Gastrocnemius medialis (tissue), 4 donors: ENCODE data around the gene CEACAM18. TPM values are rescaled to one million over a fixed set of nuclear protein-coding genes. Genes with fewer than 3 reads are reported as not detected.
"Not testable (repeated sequence)": the region's sequence is repeated elsewhere in the genome, so short reads cannot be mapped to it uniquely, and the experiment has no call there.

Experiments
- ATAC-seq, 2 donors: fragments of 150-250 bp; one replicate each; pipeline ENCODE4 v1.9.1; 2016
- DNase-seq, 2 donors: peaks; one replicate each; pipeline ENCODE4 v3.0.0-alpha.2; 2019
- H3K27ac ChIP-seq, 4 donors: fragments of 200-600 bp; sonication (generic); 1 replicate in 1 of 4; 2 replicates in 3 of 4; pipeline ENCODE4 v1.5.1; 2016 to 2018; ENCODE audit warnings: mild to moderate bottlenecking in 2 of 4, moderate library complexity in 1 of 4
- H3K27me3 ChIP-seq, 3 donors: fragments of 200-600 bp; sonication (generic) in 2 of 3; 1 replicate in 1 of 3; 2 replicates in 2 of 3; pipeline versions ENCODE4 v1.5.1 to v1.6.0; 2016 to 2019; ENCODE audit warnings: mild to moderate bottlenecking in 1 of 3, moderate library complexity in 1 of 3
- H3K36me3 ChIP-seq, 2 donors: fragments of 200-600 bp; sonication (generic) in 1 of 2; one replicate each; pipeline ENCODE4 v1.5.1; 2017 to 2018
- H3K4me1 ChIP-seq, 2 donors: fragments of 200-600 bp; sonication (generic) in 1 of 2; one replicate each; pipeline ENCODE4 v1.5.1; 2016 to 2017; ENCODE audit warnings: mild to moderate bottlenecking in 2 of 2
- H3K4me3 ChIP-seq, 4 donors: fragments of 200-600 bp; sonication (generic) in 3 of 4; 1 replicate in 1 of 4; 2 replicates in 3 of 4; pipeline ENCODE4 v1.5.1; 2016 to 2019; ENCODE audit warnings: mild to moderate bottlenecking in 2 of 4
- H3K9me3 ChIP-seq, 3 donors: fragments of 200-600 bp; sonication (generic) in 2 of 3; 1 replicate in 1 of 3; 2 replicates in 2 of 3; pipeline ENCODE4 v1.5.1; 2016 to 2019
- POLR2A ChIP-seq, 2 donors: fragments of 450-650 bp; IDR thresholded peaks; one replicate each; pipeline ENCODE4 v1.6.1; 2017; ENCODE audit warnings: antibody characterized with exemption in 2 of 2, mild to moderate bottlenecking in 2 of 2, moderate library complexity in 2 of 2
- in situ Hi-C, 4 donors: fragments of 200-750 bp; cut with MboI; loops; one replicate each; pipeline versions ENCODE4 v1.15.0 to v1.8.0; 2017; ENCODE audit warnings: low sequenced_read_pairs in 4 of 4
- intact Hi-C: fragments of 100-400 bp; cut with DNase I; formaldehyde crosslinking; loops from one replicate; pipeline ENCODE4 v1.15.1; 2023; ENCODE audit warnings: low total_unique reads
- total RNA-seq, 4 donors: library from RNA; depleted of rRNA; stranded (reverse); fragments of >200 nt; gene quantifications; one replicate each; pipeline versions ENCODE4 v1.1.0 to v1.2.3, GENCODE V29; 2016
- TF ChIP-seq, protein P1 (sequence below), 5 experiments: fragments of 450-650 bp in 3 of 5; fragments of 200-600 bp in 2 of 5; sonication (generic) in 2 of 5; IDR thresholded peaks in 4 of 5; conservative IDR thresholded peaks in 1 of 5; 1 replicate in 4 of 5; 2 replicates in 1 of 5; pipeline ENCODE4 v1.5.1; 2016 to 2019; ENCODE audit warnings: antibody characterized with exemption in 5 of 5, mild to moderate bottlenecking in 3 of 5, moderate library complexity in 3 of 5

Gene CEACAM18
- total RNA-seq, 4 donors from 2014 or later = not detected

DNA sequence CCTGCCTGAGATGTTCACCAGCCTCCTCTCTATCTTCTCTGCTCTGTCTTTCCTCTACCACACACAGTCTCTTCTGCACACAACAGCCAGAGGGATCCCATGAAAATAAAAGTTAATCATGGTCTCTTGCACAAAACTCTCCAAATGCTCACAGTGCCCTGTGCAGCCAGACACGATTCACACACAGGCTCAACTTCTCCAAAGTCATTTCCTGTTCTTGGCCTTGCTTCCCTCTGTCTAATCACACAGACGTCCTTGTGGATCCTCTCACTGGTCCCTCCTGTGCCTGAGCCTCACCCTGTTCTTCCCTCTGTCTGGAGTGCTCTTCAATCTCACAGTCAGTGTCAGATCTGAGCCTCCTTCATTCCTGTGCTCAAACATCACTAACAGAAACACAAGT lies 15.4 kb downstream of the CEACAM18 start:
- TF ChIP-seq, protein P1, sequence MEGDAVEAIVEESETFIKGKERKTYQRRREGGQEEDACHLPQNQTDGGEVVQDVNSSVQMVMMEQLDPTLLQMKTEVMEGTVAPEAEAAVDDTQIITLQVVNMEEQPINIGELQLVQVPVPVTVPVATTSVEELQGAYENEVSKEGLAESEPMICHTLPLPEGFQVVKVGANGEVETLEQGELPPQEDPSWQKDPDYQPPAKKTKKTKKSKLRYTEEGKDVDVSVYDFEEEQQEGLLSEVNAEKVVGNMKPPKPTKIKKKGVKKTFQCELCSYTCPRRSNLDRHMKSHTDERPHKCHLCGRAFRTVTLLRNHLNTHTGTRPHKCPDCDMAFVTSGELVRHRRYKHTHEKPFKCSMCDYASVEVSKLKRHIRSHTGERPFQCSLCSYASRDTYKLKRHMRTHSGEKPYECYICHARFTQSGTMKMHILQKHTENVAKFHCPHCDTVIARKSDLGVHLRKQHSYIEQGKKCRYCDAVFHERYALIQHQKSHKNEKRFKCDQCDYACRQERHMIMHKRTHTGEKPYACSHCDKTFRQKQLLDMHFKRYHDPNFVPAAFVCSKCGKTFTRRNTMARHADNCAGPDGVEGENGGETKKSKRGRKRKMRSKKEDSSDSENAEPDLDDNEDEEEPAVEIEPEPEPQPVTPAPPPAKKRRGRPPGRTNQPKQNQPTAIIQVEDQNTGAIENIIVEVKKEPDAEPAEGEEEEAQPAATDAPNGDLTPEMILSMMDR (IDR thresholded peaks at IDR 0.05 in 4 of 5, conservative IDR thresholded peaks at IDR 0.05 in 1 of 5) = no peak
- TF ChIP-seq POLR2A (IDR thresholded peaks at IDR 0.05) = no peak
- Histone ChIP-seq H3K9me3 (no peaks in the 10 kb centered on the region), H3K4me3 (no peak overlapping the region), H3K27me3 (no peaks in the 10 kb centered on the region), H3K36me3 (no peaks in the 10 kb centered on the region), H3K27ac (no peak overlapping the region), H3K4me1 (no peaks in the 10 kb centered on the region)
- in situ Hi-C loops (no loop called here), intact Hi-C loops (no loop called here)
- ATAC-seq = no peak
- no peak for DNase-seq

DNA sequence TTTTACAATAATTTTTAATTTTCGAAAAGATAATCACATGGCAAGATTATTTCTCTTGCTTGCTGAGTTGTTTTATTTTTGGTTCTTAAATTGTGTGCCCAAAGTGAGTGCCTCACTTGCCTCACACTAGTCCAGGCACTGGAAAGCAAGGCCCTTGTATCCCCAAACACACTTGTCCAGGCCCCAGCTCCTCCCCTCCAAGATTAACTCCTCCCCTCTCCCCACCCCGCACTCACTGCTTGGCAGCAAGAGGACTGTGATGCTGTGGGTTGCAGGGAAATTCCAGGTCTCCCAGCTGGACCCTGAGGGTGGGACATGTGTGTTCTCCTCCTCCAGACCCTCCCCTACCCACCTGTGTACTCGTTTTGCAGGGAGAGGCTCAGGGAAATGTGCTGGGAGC lies 19.3 kb downstream of the CEACAM18 start:
- Histone ChIP-seq H3K27ac (no peak overlapping the region), H3K4me1 (no peaks in the 10 kb centered on the region), H3K27me3 (no peaks in the 10 kb centered on the region), H3K36me3 (no peaks in the 10 kb centered on the region), H3K9me3 (no peaks in the 10 kb centered on the region), H3K4me3 (no peak overlapping the region)
- no peak for TF ChIP-seq POLR2A (IDR thresholded peaks at IDR 0.05)
- TF ChIP-seq, protein P1 (IDR thresholded peaks at IDR 0.05 in 4 of 5, conservative IDR thresholded peaks at IDR 0.05 in 1 of 5) = no peak
- ATAC-seq (no peak), DNase-seq (no peak)
- in situ Hi-C loops (no loop called here), intact Hi-C loops (no loop called here)

DNA sequence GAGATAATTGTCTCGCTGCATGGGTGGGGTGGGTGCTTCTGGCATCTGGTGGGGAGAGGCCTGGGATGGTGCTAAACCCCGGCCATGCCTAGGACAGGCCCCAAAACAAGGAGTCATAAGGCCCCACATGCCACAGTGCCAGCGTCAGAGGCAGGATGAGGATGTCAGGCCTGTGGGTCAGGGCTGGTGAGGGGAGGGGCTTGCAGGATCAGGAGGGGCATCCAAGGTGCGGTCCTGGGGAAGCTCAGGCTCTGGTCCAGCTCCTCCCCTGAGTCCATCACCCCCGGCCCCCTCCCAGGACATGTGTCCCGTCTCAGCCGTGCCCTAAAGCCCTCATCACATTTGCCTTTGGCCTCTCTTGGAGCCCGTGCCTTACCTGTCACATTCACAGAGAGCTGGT lies 22.6 kb downstream of the CEACAM18 start:
- H3K4me3 ChIP-seq, H3K4me1 ChIP-seq, H3K36me3 ChIP-seq, H3K9me3 ChIP-seq, H3K27ac ChIP-seq, DNase-seq, H3K27me3 ChIP-seq, intact Hi-C loops, in situ Hi-C loops, ATAC-seq: not testable (repeated sequence)

DNA sequence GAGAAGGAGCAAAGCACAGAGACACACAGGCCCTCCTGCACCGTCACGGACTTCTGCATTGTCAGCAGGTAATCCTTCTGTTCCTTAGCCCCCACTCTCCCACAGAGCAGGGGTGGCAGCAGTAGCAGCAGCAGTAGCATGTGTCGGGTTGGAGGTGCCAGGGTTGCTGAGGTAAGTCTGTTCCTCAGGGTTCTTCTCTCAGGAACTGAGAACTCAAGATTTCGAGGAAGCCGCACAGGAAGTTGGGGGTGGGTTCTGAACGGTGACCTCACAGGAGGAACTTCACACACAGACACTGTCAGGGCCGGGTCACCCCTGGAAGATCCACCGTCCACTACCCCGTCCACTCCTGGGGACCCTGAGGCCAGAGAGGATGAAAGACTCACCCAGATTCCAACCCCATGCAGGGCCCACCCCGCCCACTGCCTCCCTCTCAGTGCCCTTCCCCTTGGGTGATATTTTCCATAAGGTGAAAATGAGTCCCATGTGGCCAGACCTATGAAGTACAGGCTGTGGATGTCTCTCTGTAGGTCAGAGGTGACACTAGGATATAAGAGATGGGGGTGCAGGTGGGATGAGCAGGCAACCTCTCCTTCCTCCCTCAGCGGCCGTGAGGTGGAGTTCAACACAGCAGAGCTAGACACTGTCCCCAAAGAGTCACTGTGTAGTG lies 23.4 kb downstream of the CEACAM18 start, which contains the start of gene SIGLEC12:
TSS of gene SIGLEC12 (minus strand) at position 207 of the 670 bp plus-strand sequence. CDS start at position 140, 67 bp downstream.
- no peak within 1 kb of the TSS for H3K27ac ChIP-seq
- no peaks in the 10 kb centered on the region for H3K9me3 ChIP-seq
- in situ Hi-C loops = no loop called here
- intact Hi-C loops = no loop called here
- TF ChIP-seq, protein P1 (IDR thresholded peaks at IDR 0.05 in 4 of 5, conservative IDR thresholded peaks at IDR 0.05 in 1 of 5) = no peak
- TF ChIP-seq POLR2A (IDR thresholded peaks at IDR 0.05) = no peak
- peak in 1 of 2 donors; percentile 22 for DNase-seq
- H3K4me1 ChIP-seq = no peaks in the 10 kb centered on the region
- H3K27me3 ChIP-seq = no peaks in the 10 kb centered on the region
- ATAC-seq = no peak
- H3K36me3 ChIP-seq = no peaks in the 10 kb centered on the region
- H3K4me3 ChIP-seq = no peak within 1 kb of the TSS

DNA sequence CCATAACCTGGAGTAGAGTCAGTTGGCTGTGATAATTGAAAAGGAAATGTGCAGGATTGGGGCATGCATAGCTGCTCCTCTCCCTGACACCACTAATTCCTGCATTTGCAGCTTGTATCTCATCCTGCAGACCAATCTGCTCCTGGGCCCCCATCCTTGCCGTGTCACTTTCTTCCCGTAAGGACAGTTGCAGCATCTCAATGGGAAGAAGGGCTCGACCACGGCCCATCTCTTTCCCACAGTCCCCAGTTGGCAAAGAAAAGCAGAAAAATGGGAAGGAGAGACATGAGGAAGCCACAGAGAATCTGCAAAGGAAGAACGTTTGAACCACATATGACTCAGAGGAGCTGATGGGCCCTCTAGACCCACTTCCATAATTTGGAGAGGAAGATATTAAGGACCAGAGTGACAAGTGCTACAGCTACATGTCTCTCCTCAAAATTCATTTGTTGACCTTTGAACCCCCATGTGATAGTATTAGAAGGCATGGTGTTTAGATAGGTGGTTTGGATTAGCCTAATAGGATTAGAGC lies 25.0 kb downstream of the CEACAM18 start:
- no peak for ATAC-seq
- no peaks in the 10 kb centered on the region for H3K4me1 ChIP-seq
- H3K4me3 ChIP-seq = no peak overlapping the region
- in situ Hi-C loops = no loop called here
- intact Hi-C loops = no loop called here
- H3K27ac ChIP-seq = no peak overlapping the region
- TF ChIP-seq, protein P1 (IDR thresholded peaks at IDR 0.05 in 4 of 5, conservative IDR thresholded peaks at IDR 0.05 in 1 of 5) = no peak
- no peak for TF ChIP-seq POLR2A (IDR thresholded peaks at IDR 0.05)
- no peaks in the 10 kb centered on the region for H3K36me3 ChIP-seq
- H3K27me3 ChIP-seq = no peaks in the 10 kb centered on the region
- no peaks in the 10 kb centered on the region for H3K9me3 ChIP-seq
- no peak for DNase-seq
